ENCODE results near the gene KAT8. TPM values are rescaled to one million over a fixed set of nuclear protein-coding genes. Genes with fewer than 3 reads are reported as not detected.

KAT8 gene
- total and polyA plus RNA-seq, 2 of the 4 experiments (the other 2 are of a cell fraction), result 19.4 to 27.4 TPM

GRCh38 chr16:31131416-31131815 is 14.0 kb downstream of the KAT8 start:
- dilution Hi-C loops (cut with HindIII; ENCODE audit: low sequenced_read_pairs, unreplicated experiment), result no loop called here
- CTCF ChIA-PET, result interaction anchor here (0.6 kb wide), 1 partner anchor 11 kb away, joined by 3 read pairs; no protein-coding TSS in a partner anchor
- H3K18ac ChIP-seq (ENCODE audit: low read depth, low read length), result no peak overlapping the region
- H3K56ac ChIP-seq (ENCODE audit: extremely low read depth, insufficient read depth, low read length), result no peak overlapping the region
- intact Hi-C loops (cut with micrococcal nuclease), result no loop called here
- in situ Hi-C loops (cut with MboI; ENCODE audit: low sequenced_read_pairs), result no loop called here
- no peak overlapping the region for H2BK120ac ChIP-seq (ENCODE audit: low read depth, low read length)
- no TSS peak for BruUV-seq (replicated peaks)
- no peak overlapping the region for H3K4me3 ChIP-seq (ENCODE audit: insufficient read depth, low read depth, low read length)
- H3K9me3 ChIP-seq (ENCODE audit: control insufficient read depth, insufficient read depth, low read length), result no peaks in the 10 kb centered on the region
- peaks cover 36% of the 10 kb centered on the region for H3K36me3 ChIP-seq (ENCODE audit: control insufficient read depth, insufficient read depth, low read length)
- H3K23ac ChIP-seq (ENCODE audit: low read depth, low read length), result no peak overlapping the region
- no peak overlapping the region for H2BK15ac ChIP-seq (ENCODE audit: low read depth, low read length)
- H2BK20ac ChIP-seq (ENCODE audit: low read depth, low read length), result no peak overlapping the region
- H2AK5ac ChIP-seq (ENCODE audit: low read depth, low read length), result no peak overlapping the region
- no peak overlapping the region for H3K27ac ChIP-seq (ENCODE audit: insufficient read depth, low read length)
- H2BK5ac ChIP-seq (ENCODE audit: low read depth, low read length, poor library complexity, severe bottlenecking), result no peak overlapping the region
- H4K91ac ChIP-seq (ENCODE audit: insufficient read depth, low read depth, low read length), result no peak overlapping the region
- H2AFZ ChIP-seq (replicated peaks; ENCODE audit: low read length, poor library complexity), result no peak overlapping the region
- H3K9me1 ChIP-seq (ENCODE audit: insufficient read depth, low read length), result peaks cover 3% of the 10 kb centered on the region
- no peak for ATAC-seq (ENCODE audit: low read depth)
- H3K14ac ChIP-seq (replicated peaks; ENCODE audit: low read depth, low read length), result no peak overlapping the region
- no peak overlapping the region for H3K4me2 ChIP-seq (ENCODE audit: low read depth, low read length)
- no peak overlapping the region for H3K9ac ChIP-seq (ENCODE audit: low read depth, low read length)
- TF ChIP-seq POLR2A (IDR thresholded peaks at IDR 0.05; ENCODE audit: low read depth, low read length) (no peak), RCOR1 (IDR thresholded peaks at IDR 0.05; ENCODE audit: insufficient replicate concordance, low read length) (no peak), SMC3 (IDR thresholded peaks at IDR 0.05; ENCODE audit: low read depth, low read length) (no peak), CTCF (conservative IDR thresholded peaks at IDR 0.05; ENCODE audit: low read depth, low read length) (no peak), NFE2L2 (IDR thresholded peaks at IDR 0.05; ENCODE audit: low read depth, low read length) (no peak), FOS (IDR thresholded peaks at IDR 0.05; ENCODE audit: low read depth, low read length) (no peak), BHLHE40 (IDR thresholded peaks at IDR 0.05; ENCODE audit: low read depth, low read length) (no peak), CHD1 (IDR thresholded peaks at IDR 0.05; ENCODE audit: low read depth, low read length) (no peak), MXI1 (IDR thresholded peaks at IDR 0.05; ENCODE audit: borderline replicate concordance, low read depth, low read length) (no peak), CEBPB (IDR thresholded peaks at IDR 0.05; ENCODE audit: low read depth, low read length) (no peak), MAZ (IDR thresholded peaks at IDR 0.05; ENCODE audit: borderline replicate concordance, low read depth, low read length) (no peak), ELK1 (IDR thresholded peaks at IDR 0.05; ENCODE audit: borderline replicate concordance, low read depth, low read length) (no peak)
- no peaks in the 10 kb centered on the region for H3K79me1 ChIP-seq (ENCODE audit: low read depth in 1 of 2, low read length in 2 of 2)
- no peaks in the 10 kb centered on the region for H4K20me1 ChIP-seq (ENCODE audit: insufficient read depth, low read length)
- no peak for DNase-seq
- POLR2A ChIA-PET (ENCODE audit: unreplicated experiment), result no interaction called here
- no peaks in the 10 kb centered on the region; the same call in 1 of the 2 replicates for H3K27me3 ChIP-seq (ENCODE audit: control insufficient read depth, insufficient read depth, low read length)
- H3K4me1 ChIP-seq (ENCODE audit: control insufficient read depth, insufficient read depth, low read length), result 0 out of 2 replicates have a peak, but pooled peaks cover 3% of the 10 kb centered on the region
- no peak overlapping the region for H4K5ac ChIP-seq (ENCODE audit: low read depth, low read length)
- no peak overlapping the region for H3K4ac ChIP-seq (ENCODE audit: low read depth, low read length)
- 91% methylated on average over 4 of the region's 11 CpGs; no CpG with 5 or more reads in 1 of the 2 experiments for WGBS, 2 experiments (ENCODE audit: extremely low coverage in 2 of 2, insufficient read length in 1 of 2)
- no peak overlapping the region for H2AK9ac ChIP-seq (replicated peaks; ENCODE audit: low read depth, low read length, poor library complexity)
- H4K8ac ChIP-seq (ENCODE audit: low read depth in 2 of 2, low read length in 2 of 2), result no peak overlapping the region
